Memory B cell (primary cell): Measurements from ENCODE around the gene PTPRD.

Experiments used
- ATAC-seq: fragments of 150-1000 bp; cut with Tn5 transposase; 2 replicates; pipeline ENCODE4 v1.10.0; 2021; ENCODE audit warnings: low read depth, mild to moderate bottlenecking, moderate library complexity
- DNase-seq, 2 donors: peaks; one replicate each; pipeline ENCODE4 v3.0.0; 2022; ENCODE audit warnings: low spot score in 2 of 2
- H3K27ac Mint-ChIP-seq: one replicate; pipeline ENCODE4 v1.8.0; 2022; ENCODE audit warnings: mild to moderate bottlenecking, moderate library complexity, mixed read lengths
- H3K27me3 Mint-ChIP-seq: one replicate; pipeline ENCODE4 v1.8.0; 2022; ENCODE audit warnings: mixed read lengths
- H3K36me3 Mint-ChIP-seq: one replicate; pipeline ENCODE4 v1.8.0; 2022; ENCODE audit warnings: mild to moderate bottlenecking, mixed read lengths
- H3K4me1 Mint-ChIP-seq: one replicate; pipeline ENCODE4 v1.8.0; 2022; ENCODE audit warnings: mixed read lengths
- H3K4me3 Mint-ChIP-seq: one replicate; pipeline ENCODE4 v1.8.0; 2022; ENCODE audit warnings: mild to moderate bottlenecking, moderate library complexity, mixed read lengths
- H3K9me3 Mint-ChIP-seq: one replicate; pipeline ENCODE4 v1.8.0; 2022; ENCODE audit warnings: mixed read lengths

Gene PTPRD

GRCh38 chr9:8412327-8412726, 2200.5 kb downstream of the PTPRD start:
- H3K4me1 Mint-ChIP-seq, result no peaks in the 10 kb centered on the region
- H3K9me3 Mint-ChIP-seq, result no peaks in the 10 kb centered on the region
- H3K4me3 Mint-ChIP-seq, result no peak overlapping the region
- H3K27ac Mint-ChIP-seq, result no peak overlapping the region
- DNase-seq, result no peak
- no peak for ATAC-seq
- no peaks in the 10 kb centered on the region for H3K27me3 Mint-ChIP-seq
- H3K36me3 Mint-ChIP-seq, result no peaks in the 10 kb centered on the region

DNA sequence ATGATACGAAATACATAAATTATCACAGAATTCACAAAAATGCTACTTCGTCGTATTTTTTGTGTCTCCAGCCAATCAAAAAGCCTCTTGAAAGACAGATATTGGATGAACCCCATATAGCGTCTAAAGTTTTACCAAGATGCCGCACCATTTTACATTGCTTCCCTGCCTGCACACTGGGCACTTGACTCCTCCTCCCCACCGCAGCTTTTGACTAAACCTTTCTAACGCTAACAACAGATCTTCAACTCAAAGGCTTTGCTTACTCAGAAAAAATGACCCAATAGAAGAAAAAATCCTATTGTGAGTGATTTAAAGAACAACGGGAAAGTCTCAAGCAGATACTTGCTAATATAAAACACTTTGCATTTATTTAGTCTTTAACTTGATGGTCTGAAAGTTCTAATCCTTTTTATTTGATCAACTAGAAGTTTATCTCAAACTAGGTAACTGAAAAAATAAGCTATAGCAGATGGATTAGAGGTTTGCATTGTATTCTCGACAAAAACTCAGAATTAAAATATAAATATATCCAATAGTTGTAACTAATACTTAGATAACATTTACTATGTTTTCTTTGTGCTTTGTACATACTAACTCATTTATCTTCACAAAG, 2204.1 kb downstream of the PTPRD start:
- H3K4me1 Mint-ChIP-seq, result no peaks in the 10 kb centered on the region
- ATAC-seq (no peak), DNase-seq (no peak)
- H3K27ac Mint-ChIP-seq, result no peak overlapping the region
- H3K9me3 Mint-ChIP-seq, result no peaks in the 10 kb centered on the region
- no peaks in the 10 kb centered on the region for H3K27me3 Mint-ChIP-seq
- no peaks in the 10 kb centered on the region for H3K36me3 Mint-ChIP-seq
- H3K4me3 Mint-ChIP-seq, result no peak overlapping the region

DNA sequence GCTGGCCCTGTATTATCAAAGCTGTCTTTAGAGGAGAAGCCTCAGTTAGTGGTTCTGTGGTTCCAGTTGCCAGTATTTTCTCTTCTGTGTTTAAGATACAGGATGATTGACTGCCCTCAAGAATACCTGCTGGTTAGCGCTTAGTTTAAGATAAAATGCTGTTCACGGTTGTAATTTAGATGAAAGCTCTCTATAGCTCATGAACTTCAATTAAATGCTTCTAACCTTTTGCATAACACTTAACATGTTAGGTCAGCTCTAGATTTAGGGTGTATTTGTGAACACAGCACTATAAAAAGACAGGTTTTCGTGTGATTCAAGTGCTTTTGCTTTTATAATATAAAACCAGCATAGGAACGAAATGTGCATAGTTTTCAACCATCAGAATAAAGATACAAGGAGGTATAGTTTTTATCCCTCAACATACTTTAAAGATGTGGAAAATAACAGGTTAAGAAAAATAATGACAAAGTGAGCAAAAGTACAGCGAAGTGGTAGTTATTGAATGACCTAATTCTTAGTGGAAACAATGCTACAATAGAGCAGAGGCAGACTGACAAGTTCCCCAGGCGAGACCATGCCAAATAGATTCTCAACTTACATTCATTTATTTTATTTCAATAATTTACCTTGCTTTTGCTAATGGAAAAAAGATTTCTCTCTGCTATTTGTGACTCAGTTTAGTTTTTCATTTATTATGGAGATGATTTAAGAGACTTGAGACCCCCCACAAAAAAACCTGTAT, 2210.7 kb downstream of the PTPRD start:
- Mint-ChIP-seq H3K4me1 (no peaks in the 10 kb centered on the region), H3K27me3 (no peaks in the 10 kb centered on the region)

GRCh38 chr9:8400378-8400777, 2212.4 kb downstream of the PTPRD start:
- DNase-seq, result no peak
- Mint-ChIP-seq H3K9me3 (no peaks in the 10 kb centered on the region), H3K27ac (no peak overlapping the region), H3K4me3 (no peak overlapping the region), H3K27me3 (no peaks in the 10 kb centered on the region), H3K4me1 (no peaks in the 10 kb centered on the region), H3K36me3 (no peaks in the 10 kb centered on the region)
- ATAC-seq, result no peak

More for the DNA sequence above, 2210.7 kb downstream of the PTPRD start:
- H3K4me3 Mint-ChIP-seq, result no peak overlapping the region
- H3K36me3 Mint-ChIP-seq, result no peaks in the 10 kb centered on the region
- ATAC-seq (no peak), DNase-seq (no peak)
- no peaks in the 10 kb centered on the region for H3K9me3 Mint-ChIP-seq
- no peak overlapping the region for H3K27ac Mint-ChIP-seq

- no peak overlapping the region for H3K4me3 Mint-ChIP-seq
- H3K27ac Mint-ChIP-seq, result no peak overlapping the region
- no peaks in the 10 kb centered on the region for H3K9me3 Mint-ChIP-seq
- ATAC-seq, result no peak
- H3K36me3 Mint-ChIP-seq, result no peaks in the 10 kb centered on the region
- no peak for DNase-seq
- H3K27me3 Mint-ChIP-seq, result peaks cover 2% of the 10 kb centered on the region
- H3K4me1 Mint-ChIP-seq, result no peaks in the 10 kb centered on the region
Measured at GRCh38 chr9:8395022-8395421, 2217.8 kb downstream of the PTPRD start.

- no peaks in the 10 kb centered on the region for H3K4me1 Mint-ChIP-seq
- H3K4me3 Mint-ChIP-seq, result no peak overlapping the region
- peaks cover 2% of the 10 kb centered on the region for H3K27me3 Mint-ChIP-seq
Measured at GRCh38 chr9:8394341-8394740, 2218.5 kb downstream of the PTPRD start.

DNA sequence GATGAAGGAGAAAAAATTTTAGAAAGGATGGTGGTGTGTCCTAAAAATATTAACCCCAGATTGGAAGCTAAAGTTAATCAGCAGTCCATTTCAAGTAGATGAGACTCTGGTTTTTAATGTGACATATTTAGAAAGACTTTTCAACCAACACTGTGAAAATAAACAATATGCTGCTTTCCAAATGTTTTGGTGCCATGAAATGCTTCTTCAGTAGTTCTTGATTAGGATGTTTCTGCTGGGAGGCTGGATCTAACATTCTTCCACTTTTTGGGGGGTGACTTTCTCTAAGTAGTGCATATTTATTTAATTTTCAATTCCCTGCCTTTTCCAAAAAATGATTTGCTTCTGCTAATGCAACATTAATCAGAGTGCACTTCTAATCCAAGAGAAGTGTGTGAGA, 2219.9 kb downstream of the PTPRD start:
- Mint-ChIP-seq H3K4me3 (no peak overlapping the region), H3K27ac (no peak overlapping the region)
- no peak for ATAC-seq

More at GRCh38 chr9:8394341-8394740, 2218.5 kb downstream of the PTPRD start:
- no peaks in the 10 kb centered on the region for H3K36me3 Mint-ChIP-seq
- no peaks in the 10 kb centered on the region for H3K9me3 Mint-ChIP-seq
- no peak overlapping the region for H3K27ac Mint-ChIP-seq
- DNase-seq (no peak), ATAC-seq (no peak)

GRCh38 chr9:8391566-8391965, 2221.2 kb downstream of the PTPRD start:
- DNase-seq (no peak), ATAC-seq (no peak)
- no peaks in the 10 kb centered on the region for H3K36me3 Mint-ChIP-seq
- H3K27ac Mint-ChIP-seq, result no peak overlapping the region
- H3K4me1 Mint-ChIP-seq, result no peaks in the 10 kb centered on the region
- H3K4me3 Mint-ChIP-seq, result no peak overlapping the region
- H3K9me3 Mint-ChIP-seq, result no peaks in the 10 kb centered on the region
- peaks cover 2% of the 10 kb centered on the region for H3K27me3 Mint-ChIP-seq

More for the DNA sequence above, 2219.9 kb downstream of the PTPRD start:
- H3K27me3 Mint-ChIP-seq, result peaks cover 2% of the 10 kb centered on the region
- no peaks in the 10 kb centered on the region for H3K9me3 Mint-ChIP-seq
- H3K4me1 Mint-ChIP-seq, result no peaks in the 10 kb centered on the region
- H3K36me3 Mint-ChIP-seq, result no peaks in the 10 kb centered on the region
- DNase-seq, result no peak

GRCh38 chr9:8391132-8391531, 2221.7 kb downstream of the PTPRD start:
- DNase-seq (no peak), ATAC-seq (no peak)
- no peaks in the 10 kb centered on the region for H3K4me1 Mint-ChIP-seq
- no peak overlapping the region for H3K4me3 Mint-ChIP-seq
- no peak overlapping the region for H3K27ac Mint-ChIP-seq
- H3K36me3 Mint-ChIP-seq, result no peaks in the 10 kb centered on the region
- H3K9me3 Mint-ChIP-seq, result no peaks in the 10 kb centered on the region
- peaks cover 3% of the 10 kb centered on the region for H3K27me3 Mint-ChIP-seq

DNA sequence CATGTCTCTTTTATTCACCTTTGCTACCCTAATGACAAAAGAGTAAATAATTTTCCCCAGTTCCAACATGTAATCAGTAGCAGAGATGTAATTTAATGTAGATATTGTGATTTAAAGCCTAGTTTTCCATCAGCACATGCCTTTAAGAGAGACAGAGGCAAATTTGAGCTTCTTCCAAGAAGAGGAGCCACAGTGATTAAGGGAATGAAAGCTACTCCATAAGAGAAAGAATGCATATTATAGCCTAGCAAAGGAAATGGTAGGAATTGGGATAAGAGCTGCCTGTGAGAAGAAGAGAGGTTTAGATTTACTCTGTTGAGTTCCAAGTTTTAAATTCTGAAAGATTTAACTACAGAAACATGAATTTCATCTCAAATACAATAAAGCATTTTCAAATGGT, 2222.2 kb downstream of the PTPRD start:
- Mint-ChIP-seq H3K4me1 (no peaks in the 10 kb centered on the region), H3K27me3 (peaks cover 4% of the 10 kb centered on the region), H3K4me3 (no peak overlapping the region), H3K27ac (no peak overlapping the region), H3K36me3 (no peaks in the 10 kb centered on the region), H3K9me3 (no peaks in the 10 kb centered on the region)
- DNase-seq (no peak), ATAC-seq (no peak)

- H3K27me3 Mint-ChIP-seq, result peaks cover 4% of the 10 kb centered on the region
- no peak overlapping the region for H3K27ac Mint-ChIP-seq
- H3K4me3 Mint-ChIP-seq, result no peak overlapping the region
- DNase-seq (no peak), ATAC-seq (no peak)
- H3K36me3 Mint-ChIP-seq, result no peaks in the 10 kb centered on the region
- H3K4me1 Mint-ChIP-seq, result no peaks in the 10 kb centered on the region
- no peaks in the 10 kb centered on the region for H3K9me3 Mint-ChIP-seq
Measured at GRCh38 chr9:8389531-8389930, 2223.3 kb downstream of the PTPRD start.

DNA sequence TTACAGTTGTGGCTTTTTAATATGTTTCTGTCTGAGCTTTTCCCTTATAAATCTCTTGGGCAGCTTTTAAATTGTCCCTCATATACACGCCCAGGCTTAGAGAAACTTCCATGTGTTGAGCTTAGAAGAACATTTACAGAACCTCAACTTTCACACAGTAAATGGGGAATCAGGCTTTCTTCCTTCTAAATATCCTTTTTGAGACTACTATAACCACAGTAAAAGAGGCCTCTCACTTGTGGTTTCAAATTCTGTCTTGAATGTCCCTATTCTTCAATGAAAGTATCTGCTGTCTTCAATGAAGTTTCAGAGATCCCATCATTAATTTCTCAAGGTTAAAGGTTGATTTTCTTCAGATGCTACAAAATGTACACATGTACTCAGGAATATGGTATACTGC, 2224.7 kb downstream of the PTPRD start:
- no peak for DNase-seq
- Mint-ChIP-seq H3K36me3 (no peaks in the 10 kb centered on the region), H3K27me3 (peaks cover 4% of the 10 kb centered on the region), H3K9me3 (no peaks in the 10 kb centered on the region), H3K4me3 (no peak overlapping the region), H3K4me1 (no peaks in the 10 kb centered on the region), H3K27ac (no peak overlapping the region)
- no peak for ATAC-seq

GRCh38 chr9:8384091-8384490, 2228.7 kb downstream of the PTPRD start:
- Mint-ChIP-seq H3K4me3 (no peak overlapping the region), H3K36me3 (no peaks in the 10 kb centered on the region), H3K9me3 (no peaks in the 10 kb centered on the region), H3K27ac (no peak overlapping the region), H3K27me3 (peaks cover 2% of the 10 kb centered on the region), H3K4me1 (no peaks in the 10 kb centered on the region)
- DNase-seq, result no peak
- no peak for ATAC-seq

GRCh38 chr9:8382777-8383527, 2229.8 kb downstream of the PTPRD start:
- Mint-ChIP-seq H3K4me3 (no peak overlapping the region), H3K9me3 (no peaks in the 10 kb centered on the region), H3K4me1 (no peaks in the 10 kb centered on the region), H3K36me3 (no peaks in the 10 kb centered on the region), H3K27ac (no peak overlapping the region), H3K27me3 (peaks cover 2% of the 10 kb centered on the region)
- DNase-seq (no peak), ATAC-seq (no peak)
